Activated naive CD8-positive, alpha-beta T cell treated with anti-CD3 and anti-CD28 coated beads, Interleukin-2, amount 10 ng/mL, durations not matched to agents 7 days and 5 days (primary cell): Measurements from ENCODE around the gene ARF4. TPM values are rescaled to one million over a fixed set of nuclear protein-coding genes. Genes with fewer than 3 reads are reported as not detected.
"Not testable (repeated sequence)": the region's sequence is repeated elsewhere in the genome, so short reads cannot be mapped to it uniquely, and the experiment has no call there.

ENCODE experiments used
- ATAC-seq: fragments of 150-1000 bp; cut with Tn5 transposase; one replicate; pipeline ENCODE4 v1.10.0; 2021; ENCODE audit warnings: low read depth, moderate library complexity
- POLR2A ChIA-PET: fragments of 350-600 bp; sonication (Branson Sonifier 250); formaldehyde crosslinking; loops from one replicate; lab custom pipeline; 2021; ENCODE audit warnings: antibody characterized with exemption; lab: Charles Lee
- DNase-seq: peaks from one replicate; pipeline ENCODE4 v3.0.0; 2021
- H3K27ac Mint-ChIP-seq: one replicate; pipeline ENCODE4 v1.8.0; 2022; ENCODE audit warnings: mild to moderate bottlenecking, mixed read lengths
- H3K27me3 Mint-ChIP-seq: one replicate; pipeline ENCODE4 v1.8.0; 2022; ENCODE audit warnings: mild to moderate bottlenecking, moderate library complexity, mixed read lengths
- H3K36me3 Mint-ChIP-seq: one replicate; pipeline ENCODE4 v1.8.0; 2021; ENCODE audit warnings: mild to moderate bottlenecking, mixed read lengths
- H3K4me1 Mint-ChIP-seq: one replicate; pipeline ENCODE4 v1.8.0; 2021; ENCODE audit warnings: mixed read lengths
- H3K4me3 Mint-ChIP-seq: one replicate; pipeline ENCODE4 v1.8.0; 2022; ENCODE audit warnings: mild to moderate bottlenecking, moderate library complexity, mixed read lengths
- H3K9me3 Mint-ChIP-seq: one replicate; pipeline ENCODE4 v1.8.0; 2021; ENCODE audit warnings: mixed read lengths
- total RNA-seq, 2 experiments: library from RNA; stranded (reverse); gene quantifications; one replicate each; pipeline ENCODE4 v1.2.3, GENCODE V29; 2021

The ARF4 gene
- total RNA-seq: 10 to 100 TPM; 46.1 to 46.3 TPM

GRCh38 chr3:57597127-57597923 is at the start of gene ARF4:
Gene ARF4 (minus strand): TSS chr3:57597344. CDS start chr3:57597140, 204 bp downstream.
- DNase-seq: peak; percentile 100
- Mint-ChIP-seq H3K27ac (peak within 1 kb of the TSS; percentile 99), H3K4me1 (peaks cover 28% of the 10 kb centered on the region), H3K36me3 (peaks cover 12% of the 10 kb centered on the region), H3K4me3 (peak within 1 kb of the TSS; percentile 92), H3K9me3 (no peaks in the 10 kb centered on the region), H3K27me3 (no peaks in the 10 kb centered on the region)
- ATAC-seq: peak; percentile 94
- POLR2A ChIA-PET: interaction anchor here (0.6 to 3.8 kb wide), 11 partner anchors 19 to 841 kb away, joined by 3 to 55 read pairs (median 4); partner anchors contain the start of genes APPL1, DENND6A, PDE12 and SLMAP

GRCh38 chr3:57646723-57647122 is 49.6 kb upstream of the ARF4 start:
- H3K36me3 Mint-ChIP-seq: peaks cover 50% of the 10 kb centered on the region
- no peak for DNase-seq

GRCh38 chr3:57644740-57645139 is 47.6 kb upstream of the ARF4 start:
- Mint-ChIP-seq H3K27ac (no peak overlapping the region), H3K36me3 (peaks cover 48% of the 10 kb centered on the region), H3K4me3 (no peak overlapping the region), H3K4me1 (peaks cover 10% of the 10 kb centered on the region), H3K9me3 (peaks cover 11% of the 10 kb centered on the region), H3K27me3 (no peaks in the 10 kb centered on the region)
- ATAC-seq (no peak), DNase-seq (no peak)
- POLR2A ChIA-PET: interaction anchor here (0.5 kb wide), 1 partner anchor 45 kb away, joined by 3 read pairs; no protein-coding TSS in a partner anchor

More at GRCh38 chr3:57646723-57647122, 49.6 kb upstream of the ARF4 start:
- H3K9me3 Mint-ChIP-seq: peaks cover 11% of the 10 kb centered on the region
- peaks cover 10% of the 10 kb centered on the region for H3K4me1 Mint-ChIP-seq
- no peaks in the 10 kb centered on the region for H3K27me3 Mint-ChIP-seq
- H3K4me3 Mint-ChIP-seq: no peak overlapping the region
- no peak for ATAC-seq
- no peak overlapping the region for H3K27ac Mint-ChIP-seq
- POLR2A ChIA-PET: no interaction called here

GRCh38 chr3:57637391-57637790 is 40.2 kb upstream of the ARF4 start:
- Mint-ChIP-seq H3K4me3 (no peak overlapping the region), H3K4me1 (peaks cover 2% of the 10 kb centered on the region), H3K36me3 (peaks cover 34% of the 10 kb centered on the region), H3K9me3 (no peaks in the 10 kb centered on the region), H3K27ac (no peak overlapping the region), H3K27me3 (no peaks in the 10 kb centered on the region)
- DNase-seq: no peak
- ATAC-seq: no peak
- POLR2A ChIA-PET: interaction anchor here (0.8 kb wide), 1 partner anchor 82 kb away, joined by 3 read pairs; no protein-coding TSS in a partner anchor

- H3K4me1 Mint-ChIP-seq, H3K4me3 Mint-ChIP-seq, H3K9me3 Mint-ChIP-seq, DNase-seq, H3K27ac Mint-ChIP-seq, H3K27me3 Mint-ChIP-seq, ATAC-seq, POLR2A ChIA-PET: not testable (repeated sequence)
- peaks cover 22% of the 10 kb centered on the region for H3K36me3 Mint-ChIP-seq
Observed at GRCh38 chr3:57634259-57634658, 37.1 kb upstream of the ARF4 start.

GRCh38 chr3:57627976-57628375 is 30.8 kb upstream of the ARF4 start:
- DNase-seq: no peak
- Mint-ChIP-seq H3K27ac (no peak overlapping the region), H3K27me3 (no peaks in the 10 kb centered on the region), H3K4me1 (no peaks in the 10 kb centered on the region), H3K36me3 (peaks cover 23% of the 10 kb centered on the region), H3K4me3 (no peak overlapping the region), H3K9me3 (no peaks in the 10 kb centered on the region)
- no peak for ATAC-seq
- POLR2A ChIA-PET: no interaction called here

- Mint-ChIP-seq H3K4me3 (no peak overlapping the region), H3K27ac (no peak overlapping the region), H3K36me3 (peaks cover 28% of the 10 kb centered on the region), H3K27me3 (no peaks in the 10 kb centered on the region), H3K4me1 (no peaks in the 10 kb centered on the region), H3K9me3 (no peaks in the 10 kb centered on the region)
- ATAC-seq (no peak), DNase-seq (no peak)
- POLR2A ChIA-PET: no interaction called here
Observed at GRCh38 chr3:57624801-57625200, 27.7 kb upstream of the ARF4 start.

GRCh38 chr3:57622362-57622761 is 25.2 kb upstream of the ARF4 start:
- peaks cover 2% of the 10 kb centered on the region for H3K9me3 Mint-ChIP-seq
- H3K27me3 Mint-ChIP-seq: no peaks in the 10 kb centered on the region
- no peak overlapping the region for H3K4me3 Mint-ChIP-seq
- peaks cover 28% of the 10 kb centered on the region for H3K36me3 Mint-ChIP-seq
- DNase-seq: no peak
- no peak overlapping the region for H3K27ac Mint-ChIP-seq
- ATAC-seq: no peak
- POLR2A ChIA-PET: no interaction called here
- H3K4me1 Mint-ChIP-seq: no peaks in the 10 kb centered on the region

GRCh38 chr3:57617739-57618138 is 20.6 kb upstream of the ARF4 start:
- DNase-seq: no peak
- Mint-ChIP-seq H3K9me3 (peaks cover 2% of the 10 kb centered on the region), H3K4me3 (no peak overlapping the region), H3K4me1 (peaks cover 3% of the 10 kb centered on the region), H3K36me3 (peaks cover 13% of the 10 kb centered on the region), H3K27ac (no peak overlapping the region), H3K27me3 (no peaks in the 10 kb centered on the region)
- no peak for ATAC-seq
- POLR2A ChIA-PET: no interaction called here

- H3K9me3 Mint-ChIP-seq: peaks cover 2% of the 10 kb centered on the region
- H3K27me3 Mint-ChIP-seq: no peaks in the 10 kb centered on the region
- H3K4me1 Mint-ChIP-seq: peaks cover 7% of the 10 kb centered on the region
- peaks cover 16% of the 10 kb centered on the region for H3K36me3 Mint-ChIP-seq
- DNase-seq (no peak), ATAC-seq (no peak)
- no peak overlapping the region for H3K4me3 Mint-ChIP-seq
- POLR2A ChIA-PET: no interaction called here
- H3K27ac Mint-ChIP-seq: peak overlapping the region; percentile 52
Observed at GRCh38 chr3:57616233-57616632, 19.1 kb upstream of the ARF4 start.

GRCh38 chr3:57611870-57612269 is 14.7 kb upstream of the ARF4 start:
- H3K4me1 Mint-ChIP-seq, ATAC-seq, H3K27ac Mint-ChIP-seq, POLR2A ChIA-PET, DNase-seq, H3K27me3 Mint-ChIP-seq, H3K4me3 Mint-ChIP-seq: not testable (repeated sequence)
- H3K9me3 Mint-ChIP-seq: peaks cover 14% of the 10 kb centered on the region
- peaks cover 35% of the 10 kb centered on the region for H3K36me3 Mint-ChIP-seq

- POLR2A ChIA-PET: interaction anchor here (0.7 kb wide), 1 partner anchor 727 kb away, joined by 3 read pairs; the partner anchor contains the start of gene PXK
- no peak for DNase-seq
- no peak for ATAC-seq
- H3K4me3 Mint-ChIP-seq: no peak overlapping the region
- H3K27me3 Mint-ChIP-seq: no peaks in the 10 kb centered on the region
- H3K9me3 Mint-ChIP-seq: peaks cover 24% of the 10 kb centered on the region
- H3K27ac Mint-ChIP-seq: no peak overlapping the region
- peaks cover 51% of the 10 kb centered on the region for H3K36me3 Mint-ChIP-seq
- H3K4me1 Mint-ChIP-seq: peaks cover 3% of the 10 kb centered on the region
Observed at GRCh38 chr3:57605683-57606082, 8.5 kb upstream of the ARF4 start.

- POLR2A ChIA-PET: interaction anchor here (0.6 kb wide), 1 partner anchor 154 kb away, joined by 3 read pairs; no protein-coding TSS in a partner anchor
- Mint-ChIP-seq H3K27me3 (no peaks in the 10 kb centered on the region), H3K36me3 (peaks cover 47% of the 10 kb centered on the region), H3K4me1 (peaks cover 3% of the 10 kb centered on the region), H3K9me3 (peaks cover 23% of the 10 kb centered on the region), H3K4me3 (no peak overlapping the region), H3K27ac (no peak overlapping the region)
- DNase-seq (no peak), ATAC-seq (no peak)
Observed at GRCh38 chr3:57604971-57605370, 7.8 kb upstream of the ARF4 start.

GRCh38 chr3:57600195-57600594 is 3.1 kb upstream of the ARF4 start:
- no peak for ATAC-seq
- peaks cover 13% of the 10 kb centered on the region for H3K4me1 Mint-ChIP-seq
- POLR2A ChIA-PET: no interaction called here
- no peak for DNase-seq
- H3K27me3 Mint-ChIP-seq: no peaks in the 10 kb centered on the region
- peaks cover 18% of the 10 kb centered on the region for H3K36me3 Mint-ChIP-seq
- H3K9me3 Mint-ChIP-seq: peaks cover 4% of the 10 kb centered on the region
- no peak overlapping the region for H3K27ac Mint-ChIP-seq
- no peak overlapping the region for H3K4me3 Mint-ChIP-seq
